ENCODE measurements around the gene MEN1. TPM values are rescaled to one million over a fixed set of nuclear protein-coding genes. Genes with fewer than 3 reads are reported as not detected.

MEN1 gene
- total and polyA plus RNA-seq, 2 of the 13 experiments (the other 11 are each of a cell fraction or from before 2014, with no cell fraction given) = 20.5 to 27.3 TPM

- TF ChIP-seq MXD1 (CRISPR knock-in tag; IDR thresholded peaks at IDR 0.05) (peak; percentile 44; the same call in 1 of the 2 replicates), MXI1 (IDR thresholded peaks at IDR 0.05; ENCODE audit: borderline replicate concordance, low read depth, low read length) (peak; percentile 27; the same call in 1 of the 3 replicates), RERE (CRISPR knock-in tag; IDR thresholded peaks at IDR 0.05; ENCODE audit: low read depth) (0 out of 2 replicates have a peak, but pooled peaks have one; percentile 56), TP53 (CRISPR knock-in tag; conservative IDR thresholded peaks at IDR 0.05) (no peak), RELA (CRISPR knock-in tag; IDR thresholded peaks at IDR 0.05) (no peak), FOSL2 (CRISPR knock-in tag; IDR thresholded peaks at IDR 0.05) (peak; percentile 100), TSC22D2 (CRISPR knock-in tag; IDR thresholded peaks at IDR 0.05; ENCODE audit: borderline replicate concordance) (no peak), SNAPC2 (CRISPR knock-in tag; IDR thresholded peaks at IDR 0.05) (no peak), EP300 (IDR thresholded peaks at IDR 0.05; ENCODE audit: low read depth in 2 of 2, low read length in 2 of 2) (peak in 1 of 2 experiments; percentile 62; a peak in 2 of 4 replicates), EP300 (CRISPR knock-in tag; IDR thresholded peaks at IDR 0.05; ENCODE audit: borderline replicate concordance) (peak; percentile 87), TFE3 (CRISPR knock-in tag; IDR thresholded peaks at IDR 0.05) (0 out of 2 replicates have a peak, but pooled peaks have one; percentile 19), PCBP2 (optimal IDR thresholded peaks at IDR 0.05; ENCODE audit: low read depth, low read length, poor library complexity, severe bottlenecking) (no peak), UBTF (CRISPR knock-in tag; IDR thresholded peaks at IDR 0.05) (0 out of 2 replicates have a peak, but pooled peaks have one; percentile 41), HNRNPUL1 (IDR thresholded peaks at IDR 0.05; ENCODE audit: low read depth, low read length) (no peak), KDM3A (CRISPR knock-in tag; IDR thresholded peaks at IDR 0.05; ENCODE audit: low read depth) (0 out of 2 replicates have a peak, but pooled peaks have one; percentile 59), SOX13 (IDR thresholded peaks at IDR 0.05) (no peak), SOX13 (CRISPR knock-in tag; conservative IDR thresholded peaks at IDR 0.05 in 1 of 2, IDR thresholded peaks at IDR 0.05 in 1 of 2) (peak in 1 of 2 experiments; percentile 24; a peak in 1 of 4 replicates), ZNF883 (CRISPR knock-in tag; IDR thresholded peaks at IDR 0.05; ENCODE audit: not compliant biosample characterization) (no peak)
Measured at GRCh38 chr11:64854534-64855502, 44.5 kb upstream of the MEN1 start (continued).

All from HepG2 (cell line).